Measurements from ENCODE around the gene PDZK1IP1.

DNA sequence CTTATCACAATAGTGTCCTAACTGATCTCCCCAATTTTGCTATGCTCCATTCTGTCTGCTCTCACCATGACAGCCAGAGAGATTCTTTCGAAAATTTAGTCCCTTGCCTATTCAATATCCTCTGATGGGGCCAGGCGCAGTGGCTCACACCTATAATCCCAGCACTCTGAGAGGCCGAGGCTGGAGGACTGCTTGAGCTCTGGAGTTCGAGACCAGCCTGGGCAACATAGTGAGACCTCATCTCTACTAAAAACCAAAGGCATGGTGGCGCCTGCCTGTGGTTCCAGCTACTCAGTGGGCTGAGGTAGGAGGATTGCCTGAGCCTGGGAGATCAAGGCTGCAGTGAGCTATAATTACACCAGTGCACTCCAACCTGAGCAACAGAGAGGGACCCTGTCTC lies 16.1 kb upstream of the PDZK1IP1 start:
- TF ChIP-seq, protein P1, sequence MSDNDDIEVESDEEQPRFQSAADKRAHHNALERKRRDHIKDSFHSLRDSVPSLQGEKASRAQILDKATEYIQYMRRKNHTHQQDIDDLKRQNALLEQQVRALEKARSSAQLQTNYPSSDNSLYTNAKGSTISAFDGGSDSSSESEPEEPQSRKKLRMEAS (IDR thresholded peaks at IDR 0.05), result no peak
- TF ChIP-seq, protein P2, sequence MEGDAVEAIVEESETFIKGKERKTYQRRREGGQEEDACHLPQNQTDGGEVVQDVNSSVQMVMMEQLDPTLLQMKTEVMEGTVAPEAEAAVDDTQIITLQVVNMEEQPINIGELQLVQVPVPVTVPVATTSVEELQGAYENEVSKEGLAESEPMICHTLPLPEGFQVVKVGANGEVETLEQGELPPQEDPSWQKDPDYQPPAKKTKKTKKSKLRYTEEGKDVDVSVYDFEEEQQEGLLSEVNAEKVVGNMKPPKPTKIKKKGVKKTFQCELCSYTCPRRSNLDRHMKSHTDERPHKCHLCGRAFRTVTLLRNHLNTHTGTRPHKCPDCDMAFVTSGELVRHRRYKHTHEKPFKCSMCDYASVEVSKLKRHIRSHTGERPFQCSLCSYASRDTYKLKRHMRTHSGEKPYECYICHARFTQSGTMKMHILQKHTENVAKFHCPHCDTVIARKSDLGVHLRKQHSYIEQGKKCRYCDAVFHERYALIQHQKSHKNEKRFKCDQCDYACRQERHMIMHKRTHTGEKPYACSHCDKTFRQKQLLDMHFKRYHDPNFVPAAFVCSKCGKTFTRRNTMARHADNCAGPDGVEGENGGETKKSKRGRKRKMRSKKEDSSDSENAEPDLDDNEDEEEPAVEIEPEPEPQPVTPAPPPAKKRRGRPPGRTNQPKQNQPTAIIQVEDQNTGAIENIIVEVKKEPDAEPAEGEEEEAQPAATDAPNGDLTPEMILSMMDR (IDR thresholded peaks at IDR 0.05; ENCODE audit: low read depth, low read length, missing input control), result no peak
- TF ChIP-seq, protein P3, sequence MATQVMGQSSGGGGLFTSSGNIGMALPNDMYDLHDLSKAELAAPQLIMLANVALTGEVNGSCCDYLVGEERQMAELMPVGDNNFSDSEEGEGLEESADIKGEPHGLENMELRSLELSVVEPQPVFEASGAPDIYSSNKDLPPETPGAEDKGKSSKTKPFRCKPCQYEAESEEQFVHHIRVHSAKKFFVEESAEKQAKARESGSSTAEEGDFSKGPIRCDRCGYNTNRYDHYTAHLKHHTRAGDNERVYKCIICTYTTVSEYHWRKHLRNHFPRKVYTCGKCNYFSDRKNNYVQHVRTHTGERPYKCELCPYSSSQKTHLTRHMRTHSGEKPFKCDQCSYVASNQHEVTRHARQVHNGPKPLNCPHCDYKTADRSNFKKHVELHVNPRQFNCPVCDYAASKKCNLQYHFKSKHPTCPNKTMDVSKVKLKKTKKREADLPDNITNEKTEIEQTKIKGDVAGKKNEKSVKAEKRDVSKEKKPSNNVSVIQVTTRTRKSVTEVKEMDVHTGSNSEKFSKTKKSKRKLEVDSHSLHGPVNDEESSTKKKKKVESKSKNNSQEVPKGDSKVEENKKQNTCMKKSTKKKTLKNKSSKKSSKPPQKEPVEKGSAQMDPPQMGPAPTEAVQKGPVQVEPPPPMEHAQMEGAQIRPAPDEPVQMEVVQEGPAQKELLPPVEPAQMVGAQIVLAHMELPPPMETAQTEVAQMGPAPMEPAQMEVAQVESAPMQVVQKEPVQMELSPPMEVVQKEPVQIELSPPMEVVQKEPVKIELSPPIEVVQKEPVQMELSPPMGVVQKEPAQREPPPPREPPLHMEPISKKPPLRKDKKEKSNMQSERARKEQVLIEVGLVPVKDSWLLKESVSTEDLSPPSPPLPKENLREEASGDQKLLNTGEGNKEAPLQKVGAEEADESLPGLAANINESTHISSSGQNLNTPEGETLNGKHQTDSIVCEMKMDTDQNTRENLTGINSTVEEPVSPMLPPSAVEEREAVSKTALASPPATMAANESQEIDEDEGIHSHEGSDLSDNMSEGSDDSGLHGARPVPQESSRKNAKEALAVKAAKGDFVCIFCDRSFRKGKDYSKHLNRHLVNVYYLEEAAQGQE (IDR thresholded peaks at IDR 0.05), result no peak
- TF ChIP-seq FOXA1 (IDR thresholded peaks at IDR 0.05), result no peak
- no peak for TF ChIP-seq HNF4A (conservative IDR thresholded peaks at IDR 0.05)
- TF ChIP-seq YY1 (IDR thresholded peaks at IDR 0.05), result no peak
- no peak for TF ChIP-seq RAD21 (IDR thresholded peaks at IDR 0.05)
- TF ChIP-seq, protein P4, sequence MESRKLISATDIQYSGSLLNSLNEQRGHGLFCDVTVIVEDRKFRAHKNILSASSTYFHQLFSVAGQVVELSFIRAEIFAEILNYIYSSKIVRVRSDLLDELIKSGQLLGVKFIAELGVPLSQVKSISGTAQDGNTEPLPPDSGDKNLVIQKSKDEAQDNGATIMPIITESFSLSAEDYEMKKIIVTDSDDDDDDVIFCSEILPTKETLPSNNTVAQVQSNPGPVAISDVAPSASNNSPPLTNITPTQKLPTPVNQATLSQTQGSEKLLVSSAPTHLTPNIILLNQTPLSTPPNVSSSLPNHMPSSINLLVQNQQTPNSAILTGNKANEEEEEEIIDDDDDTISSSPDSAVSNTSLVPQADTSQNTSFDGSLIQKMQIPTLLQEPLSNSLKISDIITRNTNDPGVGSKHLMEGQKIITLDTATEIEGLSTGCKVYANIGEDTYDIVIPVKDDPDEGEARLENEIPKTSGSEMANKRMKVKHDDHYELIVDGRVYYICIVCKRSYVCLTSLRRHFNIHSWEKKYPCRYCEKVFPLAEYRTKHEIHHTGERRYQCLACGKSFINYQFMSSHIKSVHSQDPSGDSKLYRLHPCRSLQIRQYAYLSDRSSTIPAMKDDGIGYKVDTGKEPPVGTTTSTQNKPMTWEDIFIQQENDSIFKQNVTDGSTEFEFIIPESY (IDR thresholded peaks at IDR 0.05), result no peak
- no peak for TF ChIP-seq TAF1 (conservative IDR thresholded peaks at IDR 0.05)
